Measurements from ENCODE around the gene SEC24C.
"Not testable (repeated sequence)": the region's sequence is repeated elsewhere in the genome, so short reads cannot be mapped to it uniquely, and the experiment has no call there.

The SEC24C gene, protein sequence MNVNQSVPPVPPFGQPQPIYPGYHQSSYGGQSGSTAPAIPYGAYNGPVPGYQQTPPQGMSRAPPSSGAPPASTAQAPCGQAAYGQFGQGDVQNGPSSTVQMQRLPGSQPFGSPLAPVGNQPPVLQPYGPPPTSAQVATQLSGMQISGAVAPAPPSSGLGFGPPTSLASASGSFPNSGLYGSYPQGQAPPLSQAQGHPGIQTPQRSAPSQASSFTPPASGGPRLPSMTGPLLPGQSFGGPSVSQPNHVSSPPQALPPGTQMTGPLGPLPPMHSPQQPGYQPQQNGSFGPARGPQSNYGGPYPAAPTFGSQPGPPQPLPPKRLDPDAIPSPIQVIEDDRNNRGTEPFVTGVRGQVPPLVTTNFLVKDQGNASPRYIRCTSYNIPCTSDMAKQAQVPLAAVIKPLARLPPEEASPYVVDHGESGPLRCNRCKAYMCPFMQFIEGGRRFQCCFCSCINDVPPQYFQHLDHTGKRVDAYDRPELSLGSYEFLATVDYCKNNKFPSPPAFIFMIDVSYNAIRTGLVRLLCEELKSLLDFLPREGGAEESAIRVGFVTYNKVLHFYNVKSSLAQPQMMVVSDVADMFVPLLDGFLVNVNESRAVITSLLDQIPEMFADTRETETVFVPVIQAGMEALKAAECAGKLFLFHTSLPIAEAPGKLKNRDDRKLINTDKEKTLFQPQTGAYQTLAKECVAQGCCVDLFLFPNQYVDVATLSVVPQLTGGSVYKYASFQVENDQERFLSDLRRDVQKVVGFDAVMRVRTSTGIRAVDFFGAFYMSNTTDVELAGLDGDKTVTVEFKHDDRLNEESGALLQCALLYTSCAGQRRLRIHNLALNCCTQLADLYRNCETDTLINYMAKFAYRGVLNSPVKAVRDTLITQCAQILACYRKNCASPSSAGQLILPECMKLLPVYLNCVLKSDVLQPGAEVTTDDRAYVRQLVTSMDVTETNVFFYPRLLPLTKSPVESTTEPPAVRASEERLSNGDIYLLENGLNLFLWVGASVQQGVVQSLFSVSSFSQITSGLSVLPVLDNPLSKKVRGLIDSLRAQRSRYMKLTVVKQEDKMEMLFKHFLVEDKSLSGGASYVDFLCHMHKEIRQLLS
- total RNA-seq, result 92.2 to 204 (median 152) reads per million in 17 experiments

- peak; percentile 98 to 99 (median 98) for DNase-seq
Observed at GRCh38 chr10:73743905-73744663, at the start of gene SEC24C. TSS of gene SEC24C (plus strand) at chr10:73744372. CDS start at chr10:73746833, 2,461 bp downstream.

DNA sequence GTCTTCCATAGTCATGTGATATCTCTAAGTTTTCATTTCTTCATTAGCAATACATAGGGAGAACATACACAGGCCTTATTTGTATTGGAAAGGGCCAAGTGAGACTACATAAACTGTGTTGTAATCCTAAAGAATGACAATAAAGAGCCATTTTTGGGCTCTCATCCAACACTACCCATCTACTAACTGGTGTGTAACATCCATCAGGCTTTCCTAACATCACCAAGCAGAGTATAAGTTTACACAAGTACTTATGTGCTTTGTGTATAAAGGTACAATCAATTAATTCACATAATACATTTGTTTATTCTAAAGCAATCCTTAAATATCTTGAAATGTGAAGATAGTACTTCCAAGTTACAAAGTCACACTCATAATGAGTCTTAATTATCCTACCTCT, 48.9 kb upstream of the SEC24C start:
- DNase-seq, result not testable (repeated sequence)

DNA sequence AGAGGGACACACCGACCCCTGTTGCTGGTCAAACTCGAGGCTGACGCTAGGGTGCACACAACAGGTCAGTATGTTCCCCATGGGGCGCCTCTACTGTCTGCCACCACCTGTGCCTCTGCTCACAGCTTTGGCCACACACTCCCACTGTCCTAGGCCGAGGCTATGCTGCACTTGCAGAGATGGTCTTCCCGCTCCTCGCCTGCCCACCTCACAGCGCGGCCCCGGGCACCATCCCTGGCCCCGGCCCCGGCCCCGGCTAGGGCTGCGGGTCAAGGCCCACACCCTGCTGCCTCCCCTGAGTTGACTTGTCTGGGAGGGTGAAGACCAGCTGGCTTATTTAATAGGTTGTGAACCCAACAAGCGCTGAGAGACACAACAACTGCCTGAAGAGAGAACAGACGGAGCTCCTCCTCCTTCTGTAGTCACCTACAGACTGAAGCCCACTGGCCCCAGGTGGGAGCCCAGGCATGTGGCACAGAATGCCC, 46.5 kb upstream of the SEC24C start, which contains the start of gene AGAP5:
AGAP5 (minus strand) TSS at position 435 of the 485 bp plus-strand sequence; CDS start at position 81, 354 bp downstream.
- not testable (repeated sequence) for DNase-seq

- not testable (repeated sequence) for DNase-seq
Observed at GRCh38 chr10:73698819-73699218, 45.4 kb upstream of the SEC24C start.

GRCh38 chr10:73703924-73704323, 40.2 kb upstream of the SEC24C start:
- not testable (repeated sequence) for DNase-seq

DNA sequence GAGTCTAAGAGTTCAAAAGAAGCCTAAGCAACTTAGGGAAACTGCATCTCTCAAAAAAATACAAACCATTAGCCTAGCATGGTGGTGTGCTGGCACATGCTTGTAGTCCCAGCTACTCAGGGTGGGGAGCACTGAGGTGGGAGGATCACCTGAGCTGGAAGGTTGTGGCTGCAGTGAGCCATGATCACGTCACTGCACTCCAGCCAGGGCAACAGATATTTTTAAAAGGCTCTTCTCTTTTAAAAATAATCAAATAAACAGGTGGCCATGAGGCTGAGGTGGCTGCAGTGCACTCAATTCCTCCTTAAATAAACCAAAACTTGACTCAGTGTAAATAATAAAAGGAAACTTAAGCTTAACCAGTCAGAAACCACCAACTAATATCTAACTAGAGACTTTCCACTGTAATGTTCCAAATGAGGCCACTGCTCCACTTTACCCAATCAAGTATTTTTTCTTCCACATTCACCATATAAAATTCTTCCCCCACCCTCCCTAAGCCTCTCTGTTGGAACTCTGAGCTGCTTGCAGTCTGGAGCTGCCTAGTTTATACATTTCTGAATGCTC, 38.6 kb upstream of the SEC24C start:
- DNase-seq, result not testable (repeated sequence)

DNA sequence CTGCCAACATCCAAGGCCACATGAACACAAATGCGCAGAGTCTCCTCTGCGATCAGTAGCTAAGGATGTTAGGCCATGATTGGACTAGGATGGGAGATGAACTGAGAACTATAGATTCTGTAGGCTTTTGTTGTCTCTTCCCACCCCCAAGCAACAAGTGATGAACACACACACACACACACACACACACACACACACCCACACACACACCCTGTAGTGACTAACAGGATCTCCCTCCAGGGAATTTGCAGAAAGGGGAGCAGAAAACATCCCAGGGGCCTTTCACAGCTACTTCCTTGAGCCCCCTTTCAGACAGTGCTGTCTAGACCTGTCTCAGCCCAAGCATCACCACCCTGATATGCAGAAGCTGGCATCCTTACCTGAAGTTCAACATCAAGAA, 37.7 kb upstream of the SEC24C start:
- not testable (repeated sequence) for DNase-seq

DNA sequence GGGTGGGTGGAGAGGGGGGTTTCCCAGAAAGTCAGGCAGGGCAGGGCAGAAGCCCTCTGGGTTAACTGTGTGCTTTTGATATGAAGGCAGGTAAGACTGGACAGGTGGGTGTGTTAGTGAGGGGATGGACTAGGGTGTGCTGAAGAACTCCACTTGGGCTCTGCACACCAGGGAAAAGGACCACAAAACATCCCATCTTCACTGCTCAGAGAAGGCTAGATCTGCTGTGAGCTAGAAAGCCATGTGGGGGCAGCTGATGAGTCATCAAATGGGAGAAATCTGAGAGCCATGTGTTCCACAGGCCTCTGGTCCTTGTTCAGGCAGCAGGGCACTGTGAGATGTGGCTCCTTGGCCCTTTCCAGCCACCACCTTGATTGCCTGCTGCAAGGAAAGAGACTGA, 36.5 kb upstream of the SEC24C start:
- not testable (repeated sequence) for DNase-seq

DNA sequence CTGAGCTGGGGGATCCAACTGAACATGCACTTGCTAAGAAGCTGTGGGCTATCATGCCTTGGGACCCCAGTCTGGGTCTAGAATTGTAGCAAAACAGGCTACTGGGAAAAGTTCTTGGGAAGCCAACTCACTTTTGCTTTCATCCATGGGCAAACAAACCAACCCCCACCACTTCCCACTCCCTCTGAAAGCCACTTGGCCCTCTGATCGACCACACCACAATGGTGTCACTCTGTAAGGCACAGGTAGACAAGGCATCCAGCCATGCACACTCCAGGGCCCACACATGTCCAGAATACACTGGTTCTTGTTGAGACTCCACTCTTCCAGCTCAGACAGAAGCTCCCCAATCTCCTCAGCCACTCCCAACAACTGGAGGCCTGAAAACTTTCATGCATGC, 36.0 kb upstream of the SEC24C start:
- not testable (repeated sequence) for DNase-seq

GRCh38 chr10:73711683-73712082, 32.5 kb upstream of the SEC24C start:
- DNase-seq, result not testable (repeated sequence)

DNA sequence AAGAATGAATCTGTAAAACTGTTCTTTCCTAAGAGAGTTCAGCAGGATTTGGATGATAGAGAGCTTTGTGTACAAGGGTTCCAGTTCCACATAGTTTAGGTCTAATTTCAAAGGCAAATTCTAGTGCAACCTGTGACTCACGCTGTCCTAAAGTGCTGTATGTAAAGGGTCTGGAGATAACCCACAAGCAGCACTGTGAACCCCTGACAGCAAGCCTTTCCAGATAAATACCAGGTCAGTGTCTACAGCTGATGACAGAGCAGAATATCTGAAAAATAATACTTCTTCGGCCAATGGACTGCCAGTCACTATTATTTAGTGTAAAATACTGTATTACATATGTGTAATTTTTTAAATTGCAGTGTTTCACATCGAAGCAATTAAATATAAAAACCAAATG, 30.3 kb upstream of the SEC24C start:
- DNase-seq, result not testable (repeated sequence)

- DNase-seq, result not testable (repeated sequence)
Observed at GRCh38 chr10:73714483-73714882, 29.7 kb upstream of the SEC24C start.

- not testable (repeated sequence) for DNase-seq
Observed at GRCh38 chr10:73715179-73716156, 28.7 kb upstream of the SEC24C start.

DNA sequence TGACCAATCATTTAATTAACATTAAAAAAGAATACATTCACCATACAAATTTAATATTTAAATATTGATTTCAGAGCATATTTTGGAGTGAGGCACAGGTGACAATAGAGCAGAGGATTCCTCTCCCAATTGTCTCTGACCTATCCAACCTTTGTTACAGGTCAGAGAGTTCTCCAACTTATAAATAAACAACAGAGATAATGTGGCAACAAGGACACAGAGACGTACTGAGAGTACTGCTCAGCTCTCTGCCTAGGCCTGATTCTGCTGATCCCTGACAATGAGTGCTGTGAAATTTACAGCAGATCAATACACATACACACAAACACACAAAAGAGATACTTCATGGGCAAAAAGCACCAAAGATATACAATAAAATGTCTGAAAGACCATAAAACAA, 27.9 kb upstream of the SEC24C start:
- DNase-seq, result no peak

GRCh38 chr10:73717556-73717955, 26.6 kb upstream of the SEC24C start:
- peak; percentile 74 to 93 (median 84) for DNase-seq

- peak; percentile 63 to 92 (median 78) for DNase-seq
Observed at GRCh38 chr10:73720561-73720960, 23.6 kb upstream of the SEC24C start.

- DNase-seq, result no peak
Observed at GRCh38 chr10:73723516-73723915, 20.7 kb upstream of the SEC24C start.

GRCh38 chr10:73729781-73730152, 14.4 kb upstream of the SEC24C start:
- peak; percentile 52 to 81 (median 60) for DNase-seq

DNA sequence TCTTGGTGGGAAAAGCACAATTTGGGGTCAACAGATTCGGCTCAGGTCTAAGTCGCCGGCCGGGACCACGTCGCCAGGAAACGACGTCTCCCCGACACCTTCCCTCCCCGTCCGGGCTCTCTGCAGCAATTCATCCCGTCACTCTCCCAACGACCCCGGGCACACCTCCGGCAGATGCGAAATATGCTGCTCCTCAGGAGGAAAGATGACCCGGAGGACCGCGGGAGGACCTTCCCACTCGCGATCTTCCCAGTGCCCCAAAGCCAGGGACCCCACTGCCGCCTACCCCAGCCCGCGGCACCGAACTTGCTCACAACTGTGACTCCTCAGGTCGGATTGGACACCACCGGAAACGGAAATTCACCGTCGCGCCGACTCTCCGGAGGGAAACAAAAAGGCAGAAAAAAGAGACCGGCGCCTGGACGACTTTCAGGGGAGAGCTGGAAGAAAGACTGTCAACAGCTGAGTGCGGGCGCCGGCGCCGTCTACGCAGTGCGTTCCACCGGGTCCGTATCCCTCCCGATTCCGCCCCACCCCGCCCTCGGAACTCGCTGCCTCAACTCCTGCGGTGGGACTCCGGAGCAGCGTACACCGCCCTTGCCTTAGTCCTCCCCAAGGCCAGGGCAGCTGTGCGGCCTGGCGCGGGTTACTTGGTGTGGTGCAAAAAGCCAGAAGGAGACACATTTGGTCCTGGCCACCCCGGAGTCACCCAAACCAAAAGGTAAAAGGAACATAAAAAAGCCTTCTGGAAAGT, 13.8 kb upstream of the SEC24C start:
- peak; percentile 93 to 94 (median 93) for DNase-seq
